ENCODE measurements around the gene PTPRJ.

- TF ChIP-seq, protein P1, sequence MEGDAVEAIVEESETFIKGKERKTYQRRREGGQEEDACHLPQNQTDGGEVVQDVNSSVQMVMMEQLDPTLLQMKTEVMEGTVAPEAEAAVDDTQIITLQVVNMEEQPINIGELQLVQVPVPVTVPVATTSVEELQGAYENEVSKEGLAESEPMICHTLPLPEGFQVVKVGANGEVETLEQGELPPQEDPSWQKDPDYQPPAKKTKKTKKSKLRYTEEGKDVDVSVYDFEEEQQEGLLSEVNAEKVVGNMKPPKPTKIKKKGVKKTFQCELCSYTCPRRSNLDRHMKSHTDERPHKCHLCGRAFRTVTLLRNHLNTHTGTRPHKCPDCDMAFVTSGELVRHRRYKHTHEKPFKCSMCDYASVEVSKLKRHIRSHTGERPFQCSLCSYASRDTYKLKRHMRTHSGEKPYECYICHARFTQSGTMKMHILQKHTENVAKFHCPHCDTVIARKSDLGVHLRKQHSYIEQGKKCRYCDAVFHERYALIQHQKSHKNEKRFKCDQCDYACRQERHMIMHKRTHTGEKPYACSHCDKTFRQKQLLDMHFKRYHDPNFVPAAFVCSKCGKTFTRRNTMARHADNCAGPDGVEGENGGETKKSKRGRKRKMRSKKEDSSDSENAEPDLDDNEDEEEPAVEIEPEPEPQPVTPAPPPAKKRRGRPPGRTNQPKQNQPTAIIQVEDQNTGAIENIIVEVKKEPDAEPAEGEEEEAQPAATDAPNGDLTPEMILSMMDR (IDR thresholded peaks at IDR 0.05; ENCODE audit: poor library complexity, severe bottlenecking): no peak
- TF ChIP-seq POLR2AphosphoS5 (IDR thresholded peaks at IDR 0.05): no peak
- TF ChIP-seq REST (IDR thresholded peaks at IDR 0.05; ENCODE audit: borderline replicate concordance): no peak
- TF ChIP-seq EP300 (conservative IDR thresholded peaks at IDR 0.05; ENCODE audit: poor library complexity, severe bottlenecking): no peak
These were observed 39.9 kb downstream of the PTPRJ start for GRCh38 chr11:48020092-48020755.
